HCT116 (cell line): ENCODE data around the gene ZSWIM5. TPM values are rescaled to one million over a fixed set of nuclear protein-coding genes. Genes with fewer than 3 reads are reported as not detected.

Experiments used
- ATAC-seq: fragments of 200-7000 bp; cut with Tn5 transposase; 2 replicates; pipeline ENCODE4 v1.9.1; 2020; ENCODE audit warnings: mild to moderate bottlenecking, moderate library complexity
- BruUV-seq: library from RNA; stranded (reverse); fragments of 400-500 nt; replicated peaks from 2 replicates; lab custom pipeline; 2021; lab: Mats Ljungman, UMichigan
- CTCF ChIA-PET: fragments of 300-600 bp; sonication (Branson Sonifier 250); formaldehyde crosslinking; loops from one replicate; lab custom pipeline; 2021; ENCODE audit warnings: antibody characterized with exemption; lab: Charles Lee
- POLR2A ChIA-PET: fragments of 300-600, 350-600 bp; sonication (Branson Sonifier 250); formaldehyde crosslinking; loops from one replicate; lab custom pipeline; 2021; ENCODE audit warnings: antibody characterized with exemption; lab: Charles Lee
- RAD21 ChIA-PET, 2 experiments: fragments of 300-600 bp; sonication (Branson Sonifier 250); formaldehyde crosslinking; loops; one replicate each; lab custom pipeline; 2023; ENCODE audit warnings: low total read pairs in 2 of 2; ENCODE audit not compliant: uncharacterized antibody in 2 of 2, unreplicated experiment in 2 of 2, low non-redundant PET in 1 of 2; lab: Charles Lee
- DNase-seq: peaks from one replicate; pipeline ENCODE4 v3.0.0-alpha.2; 2010; ENCODE audit warnings: low read depth, low spot score
- H2AFZ ChIP-seq: fragments of 200-600 bp; shearing (Covaris generic), sonication (generic); 2 replicates; pipeline ENCODE4 v1.6.1; 2017; ENCODE audit warnings: low read depth, mixed run types, mixed read lengths, antibody characterized with exemption, low read length; ENCODE audit not compliant: poor library complexity, severe bottlenecking
- H3K27ac ChIP-seq: 2 replicates; pipeline ENCODE4 v1.5.1; 2012; ENCODE audit warnings: low read depth, low read length
- H3K27me3 ChIP-seq: fragments of 200-600 bp; sonication (generic); 2 replicates; pipeline ENCODE4 v1.6.1; 2016; ENCODE audit warnings: mixed run types, low read length, mixed read lengths; ENCODE audit not compliant: insufficient read depth
- H3K36me3 ChIP-seq, 2 experiments: fragments of 200-500 bp in 1 of 2; fragments of 200-600 bp in 1 of 2; sonication (Bioruptor generic) in 1 of 2; sonication (generic) in 1 of 2; 2 replicates each; pipeline versions ENCODE4 v1.5.1 to v1.6.1; 2014 to 2016; ENCODE audit warnings: low read length in 2 of 2, inconsistent platforms in 1 of 2, mixed read lengths in 1 of 2, mixed run types in 1 of 2; ENCODE audit not compliant: insufficient read depth in 2 of 2, control insufficient read depth in 1 of 2
- H3K4me1 ChIP-seq, 2 experiments: fragments of 200-600 bp in 1 of 2; sonication (generic) in 1 of 2; 2 replicates each; pipeline versions ENCODE4 v1.5.1 to v1.6.1; 2012 to 2017; ENCODE audit warnings: low read length in 2 of 2, inconsistent platforms in 1 of 2, mild to moderate bottlenecking in 1 of 2, mixed read lengths in 1 of 2, mixed run types in 1 of 2, moderate library complexity in 1 of 2; ENCODE audit not compliant: insufficient read depth in 2 of 2, control insufficient read depth in 1 of 2
- H3K4me2 ChIP-seq: fragments of 200-600 bp; sonication (generic); 2 replicates; pipeline ENCODE4 v1.6.1; 2017; ENCODE audit warnings: mixed run types, low read length, mixed read lengths
- H3K4me3 ChIP-seq, 2 experiments: fragments of 200-600 bp in 1 of 2; sonication (generic) in 1 of 2; replicated peaks in 1 of 2; 2 replicates each; pipeline ENCODE4 v1.5.1; 2011 to 2016; ENCODE audit warnings: low read length in 2 of 2, control low read depth in 1 of 2, low read depth in 1 of 2, mild to moderate bottlenecking in 1 of 2, mixed read lengths in 1 of 2, mixed run types in 1 of 2
- H3K79me2 ChIP-seq: fragments of 200-600 bp; sonication (generic); 2 replicates; pipeline ENCODE4 v1.6.1; 2017; ENCODE audit warnings: mild to moderate bottlenecking, mixed run types, low read length, moderate library complexity, mixed read lengths; ENCODE audit not compliant: insufficient read depth
- H3K9ac ChIP-seq: fragments of 200-600 bp; sonication (generic); 2 replicates; pipeline ENCODE4 v1.6.1; 2016; ENCODE audit warnings: low read length, mixed read lengths
- H3K9me2 ChIP-seq: fragments of 200-600 bp; sonication (generic), shearing (Covaris generic); 2 replicates; pipeline ENCODE4 v1.6.1; 2017; ENCODE audit warnings: mixed run types, mild to moderate bottlenecking, moderate library complexity; ENCODE audit not compliant: insufficient read depth
- H3K9me3 ChIP-seq, 2 experiments: fragments of 200-500 bp in 1 of 2; fragments of 200-600 bp in 1 of 2; sonication (Bioruptor generic) in 1 of 2; sonication (generic) in 1 of 2; 2 replicates each; pipeline ENCODE4 v1.6.1; 2014 to 2017; ENCODE audit warnings: low read length in 2 of 2, mixed read lengths in 2 of 2, inconsistent platforms in 1 of 2, low read depth in 1 of 2, mild to moderate bottlenecking in 1 of 2, mixed run types in 1 of 2, moderate library complexity in 1 of 2; ENCODE audit not compliant: control insufficient read depth in 1 of 2, insufficient read depth in 1 of 2
- H4K20me1 ChIP-seq: fragments of 200-600 bp; sonication (generic), shearing (Covaris generic); 2 replicates; pipeline ENCODE4 v1.6.1; 2017; ENCODE audit warnings: mixed run types, mild to moderate bottlenecking, moderate library complexity; ENCODE audit not compliant: insufficient read depth
- CBX3 ChIP-seq: IDR thresholded peaks from 2 replicates; pipeline ENCODE4 v1.6.1; 2012; ENCODE audit warnings: low read depth
- CTCF ChIP-seq, 3 experiments: fragments of 200-600 bp in 1 of 3; sonication (generic) in 1 of 3; IDR thresholded peaks in 2 of 3; conservative IDR thresholded peaks in 1 of 3; 2 replicates each; pipeline ENCODE4 v1.5.1; 2012 to 2017; ENCODE audit warnings: low read depth in 2 of 3, low read length in 2 of 3, antibody characterized with exemption in 1 of 3, borderline replicate concordance in 1 of 3, control low read depth in 1 of 3, mild to moderate bottlenecking in 1 of 3, mixed read lengths in 1 of 3, mixed run types in 1 of 3, moderate library complexity in 1 of 3; ENCODE audit not compliant: insufficient read depth in 1 of 3
- EGR1 ChIP-seq: IDR thresholded peaks from 2 replicates; pipeline ENCODE4 v1.6.1; 2012; ENCODE audit warnings: low read depth
- ELF1 ChIP-seq: IDR thresholded peaks from 2 replicates; pipeline ENCODE4 v1.6.1; 2012; ENCODE audit warnings: low read depth, borderline replicate concordance
- EZH2 ChIP-seq: fragments of 200-600 bp; sonication (generic); IDR thresholded peaks from 2 replicates; pipeline ENCODE4 v1.6.1; 2017; ENCODE audit warnings: antibody characterized with exemption, mixed run types
- FOSL1 ChIP-seq: IDR thresholded peaks from 2 replicates; pipeline ENCODE4 v1.6.1; 2012; ENCODE audit warnings: low read depth
- JUND ChIP-seq: IDR thresholded peaks from 2 replicates; pipeline ENCODE4 v1.6.1; 2012
- MAX ChIP-seq: IDR thresholded peaks from 2 replicates; pipeline ENCODE4 v1.6.1; 2012
- POLR2AphosphoS5 ChIP-seq: IDR thresholded peaks from 2 replicates; pipeline ENCODE4 v1.6.1; 2011; ENCODE audit warnings: mild to moderate bottlenecking, low read depth, low read length, moderate library complexity
- RAD21 ChIP-seq: IDR thresholded peaks from 2 replicates; pipeline ENCODE4 v1.6.1; 2012; ENCODE audit warnings: low read depth, mild to moderate bottlenecking
- REST ChIP-seq: IDR thresholded peaks from 2 replicates; pipeline ENCODE4 v1.6.1; 2012; ENCODE audit warnings: low read depth
- SIN3A ChIP-seq: IDR thresholded peaks from 2 replicates; pipeline ENCODE4 v1.6.1; 2012; ENCODE audit warnings: low read depth
- SP1 ChIP-seq: IDR thresholded peaks from 2 replicates; pipeline ENCODE4 v1.6.1; 2012; ENCODE audit warnings: low read depth
- TCF7L2 ChIP-seq: IDR thresholded peaks from 2 replicates; pipeline ENCODE4 v1.7.0; 2011; ENCODE audit warnings: borderline replicate concordance, inconsistent platforms; ENCODE audit not compliant: insufficient read depth, insufficient read length; ENCODE audit errors: extremely low read depth
- YY1 ChIP-seq: IDR thresholded peaks from 2 replicates; pipeline ENCODE4 v1.6.1; 2011; ENCODE audit warnings: low read length, low read depth, moderate library complexity, mild to moderate bottlenecking; ENCODE audit not compliant: insufficient replicate concordance; ENCODE audit errors: extremely low read depth
- intact Hi-C: fragments of 100-400 bp; cut with micrococcal nuclease; formaldehyde crosslinking; loops from 2 replicates; pipeline ENCODE4 v1.10.0; 2022
- total RNA-seq: library from RNA; stranded (reverse); gene quantifications from one replicate; pipeline ENCODE4 v1.2.1, GENCODE V29; 2021; ENCODE audit not compliant: unreplicated experiment
- TF ChIP-seq, protein P1 (sequence below): IDR thresholded peaks from 2 replicates; pipeline ENCODE4 v1.6.1; 2012

The ZSWIM5 gene
- total RNA-seq, 1 experiment from 2014 or later: 1.1 TPM

- POLR2A ChIA-PET: no interaction called here
Measured at GRCh38 chr1:45084562-45084961, 121.8 kb downstream of the ZSWIM5 start.

GRCh38 chr1:45079533-45079932, 126.9 kb downstream of the ZSWIM5 start:
- H3K9me3 ChIP-seq: no peaks in the 10 kb centered on the region
- ChIA-PET CTCF (no interaction called here), RAD21 (no interaction called here), POLR2A (no interaction called here)
- no peaks in the 10 kb centered on the region for H4K20me1 ChIP-seq
- H3K27me3 ChIP-seq: no peaks in the 10 kb centered on the region
- no peak overlapping the region for H3K4me3 ChIP-seq
- H3K9ac ChIP-seq: no peak overlapping the region
- H3K79me2 ChIP-seq: no peaks in the 10 kb centered on the region
- no peak overlapping the region for H3K27ac ChIP-seq
- no peak for DNase-seq
- H3K4me1 ChIP-seq: no peaks in the 10 kb centered on the region
- TF ChIP-seq YY1 (no peak), ELF1 (no peak), EZH2 (no peak), FOSL1 (no peak), JUND (no peak), SIN3A (no peak), CTCF (IDR thresholded peaks at IDR 0.05 in 2 of 3, conservative IDR thresholded peaks at IDR 0.05 in 1 of 3; ENCODE audit: borderline replicate concordance in 1 of 3, insufficient read depth in 1 of 3, low read depth in 2 of 3, low read length in 2 of 3) (no peak), EGR1 (no peak), MAX (no peak), TCF7L2 (no peak), POLR2AphosphoS5 (no peak), REST (no peak), CBX3 (no peak), RAD21 (no peak)
- TF ChIP-seq, protein P1, sequence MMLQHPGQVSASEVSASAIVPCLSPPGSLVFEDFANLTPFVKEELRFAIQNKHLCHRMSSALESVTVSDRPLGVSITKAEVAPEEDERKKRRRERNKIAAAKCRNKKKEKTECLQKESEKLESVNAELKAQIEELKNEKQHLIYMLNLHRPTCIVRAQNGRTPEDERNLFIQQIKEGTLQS: no peak
- H2AFZ ChIP-seq: no peak overlapping the region
- no peaks in the 10 kb centered on the region for H3K9me2 ChIP-seq
- H3K36me3 ChIP-seq: no peaks in the 10 kb centered on the region
- no peak for ATAC-seq
- H3K4me2 ChIP-seq: no peak overlapping the region
- intact Hi-C loops: no loop called here
- no TSS peak for BruUV-seq

More at GRCh38 chr1:45084562-45084961, 121.8 kb downstream of the ZSWIM5 start:
- no peaks in the 10 kb centered on the region for H3K27me3 ChIP-seq
- no peaks in the 10 kb centered on the region for H3K36me3 ChIP-seq
- no peak overlapping the region for H3K27ac ChIP-seq
- H3K4me3 ChIP-seq: no peak overlapping the region
- intact Hi-C loops: no loop called here
- no peaks in the 10 kb centered on the region for H3K9me2 ChIP-seq
- no peaks in the 10 kb centered on the region for H3K4me1 ChIP-seq
- BruUV-seq: no TSS peak
- H2AFZ ChIP-seq: no peak overlapping the region
- ATAC-seq (no peak), DNase-seq (no peak)
- no peak overlapping the region for H3K4me2 ChIP-seq
- H4K20me1 ChIP-seq: no peaks in the 10 kb centered on the region
- ChIA-PET RAD21 (no interaction called here), CTCF (no interaction called here)
- no peaks in the 10 kb centered on the region for H3K9me3 ChIP-seq
- H3K79me2 ChIP-seq: no peaks in the 10 kb centered on the region
- TF ChIP-seq SP1: no peak
- no peak overlapping the region for H3K9ac ChIP-seq
